ENCODE measurements around the gene PLEKHO2. TPM values are rescaled to one million over a fixed set of nuclear protein-coding genes. Genes with fewer than 3 reads are reported as not detected.

Gene PLEKHO2
- polyA plus RNA-seq, 3 donors, result 54.1 to 93.5 (median 78.0) TPM

DNA sequence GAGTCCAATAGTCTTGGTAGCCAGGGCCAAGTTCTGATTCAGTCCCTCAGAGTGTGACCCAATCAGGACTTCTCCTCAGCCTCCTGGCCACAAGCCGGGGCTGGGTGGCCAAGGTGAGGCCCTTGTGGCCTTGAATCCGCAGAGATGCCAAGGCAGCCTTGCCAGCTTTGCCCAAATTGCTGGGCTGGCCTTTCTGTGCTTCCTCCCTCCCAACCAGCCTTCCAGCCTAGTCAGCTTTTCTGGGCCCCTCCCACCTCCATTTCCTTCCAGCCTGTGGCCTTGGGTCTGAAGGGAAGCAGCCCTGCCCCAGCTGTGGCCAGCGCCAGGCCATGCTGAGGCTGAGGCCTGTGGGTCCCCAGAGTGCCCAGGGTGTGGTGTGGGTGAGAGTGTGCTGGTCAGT lies 35.7 kb downstream of the PLEKHO2 start:
- peak; percentile 72 to 79 (median 74) for DNase-seq
- peak overlapping the region in 1 of 3 experiments; percentile 30 for H3K4me3 ChIP-seq (replicated peaks in 1 of 3; ENCODE audit: low read depth in 2 of 3, low read length in 3 of 3)
- peak overlapping the region; percentile 57 to 85 for H3K27ac ChIP-seq (ENCODE audit: low read depth in 1 of 2, low read length in 2 of 2)
- Mint-ChIP-seq H3K27ac (peak overlapping the region; percentile 82 to 97 (median 95)), H3K9me3 (no peaks in the 10 kb centered on the region), H3K4me3 (peak overlapping the region in 1 of 2 donors; percentile 77), H3K4me1 (peaks cover 82% of the 10 kb centered on the region), H3K36me3 (peaks cover 19 to 24% of the 10 kb centered on the region in 2 donors), H3K27me3 (ENCODE audit: low read depth in 3 of 3) (peaks cover 0 to 5% (median 0%) of the 10 kb centered on the region in 3 donors)
- no peaks in the 10 kb centered on the region for H3K36me3 ChIP-seq (replicated peaks in 1 of 2; ENCODE audit: control insufficient read depth in 1 of 2, insufficient read depth in 2 of 2, low read length in 2 of 2)
- H2AFZ ChIP-seq (ENCODE audit: insufficient read depth, low read depth, low read length, poor library complexity, severe bottlenecking), result no peak overlapping the region
- H3K4me2 ChIP-seq (replicated peaks; ENCODE audit: extremely low read depth, low read length, poor library complexity, severe bottlenecking), result peak overlapping the region; percentile 36
- peaks cover under 1% of the 10 kb centered on the region for H3K79me2 ChIP-seq (ENCODE audit: insufficient read depth, low read length)
- intact Hi-C loops (cut with micrococcal nuclease), result no loop called here
- WGBS (ENCODE audit: insufficient coverage), result 0% methylated on average over 3 of the region's 3 CpGs
- H3K4me1 ChIP-seq (ENCODE audit: control insufficient read depth in 1 of 2, insufficient read depth in 2 of 2, low read length in 2 of 2), result peaks cover 78 to 83% of the 10 kb centered on the region in 2 donors
- no peaks in the 10 kb centered on the region for H3K27me3 ChIP-seq (ENCODE audit: control insufficient read depth in 2 of 2, insufficient read depth in 2 of 2, low read length in 2 of 2)
- H3K9me3 ChIP-seq (replicated peaks in 1 of 2; ENCODE audit: control insufficient read depth in 1 of 2, insufficient read depth in 1 of 2, low read length in 2 of 2), result no peaks in the 10 kb centered on the region
- H4K20me1 ChIP-seq (ENCODE audit: insufficient read depth, low read length), result no peaks in the 10 kb centered on the region
- H3K9ac ChIP-seq (ENCODE audit: insufficient read depth, low read length, poor library complexity, severe bottlenecking), result peak overlapping the region; percentile 24
- TF ChIP-seq, protein P1, sequence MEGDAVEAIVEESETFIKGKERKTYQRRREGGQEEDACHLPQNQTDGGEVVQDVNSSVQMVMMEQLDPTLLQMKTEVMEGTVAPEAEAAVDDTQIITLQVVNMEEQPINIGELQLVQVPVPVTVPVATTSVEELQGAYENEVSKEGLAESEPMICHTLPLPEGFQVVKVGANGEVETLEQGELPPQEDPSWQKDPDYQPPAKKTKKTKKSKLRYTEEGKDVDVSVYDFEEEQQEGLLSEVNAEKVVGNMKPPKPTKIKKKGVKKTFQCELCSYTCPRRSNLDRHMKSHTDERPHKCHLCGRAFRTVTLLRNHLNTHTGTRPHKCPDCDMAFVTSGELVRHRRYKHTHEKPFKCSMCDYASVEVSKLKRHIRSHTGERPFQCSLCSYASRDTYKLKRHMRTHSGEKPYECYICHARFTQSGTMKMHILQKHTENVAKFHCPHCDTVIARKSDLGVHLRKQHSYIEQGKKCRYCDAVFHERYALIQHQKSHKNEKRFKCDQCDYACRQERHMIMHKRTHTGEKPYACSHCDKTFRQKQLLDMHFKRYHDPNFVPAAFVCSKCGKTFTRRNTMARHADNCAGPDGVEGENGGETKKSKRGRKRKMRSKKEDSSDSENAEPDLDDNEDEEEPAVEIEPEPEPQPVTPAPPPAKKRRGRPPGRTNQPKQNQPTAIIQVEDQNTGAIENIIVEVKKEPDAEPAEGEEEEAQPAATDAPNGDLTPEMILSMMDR (IDR thresholded peaks at IDR 0.05), result no peak

DNA sequence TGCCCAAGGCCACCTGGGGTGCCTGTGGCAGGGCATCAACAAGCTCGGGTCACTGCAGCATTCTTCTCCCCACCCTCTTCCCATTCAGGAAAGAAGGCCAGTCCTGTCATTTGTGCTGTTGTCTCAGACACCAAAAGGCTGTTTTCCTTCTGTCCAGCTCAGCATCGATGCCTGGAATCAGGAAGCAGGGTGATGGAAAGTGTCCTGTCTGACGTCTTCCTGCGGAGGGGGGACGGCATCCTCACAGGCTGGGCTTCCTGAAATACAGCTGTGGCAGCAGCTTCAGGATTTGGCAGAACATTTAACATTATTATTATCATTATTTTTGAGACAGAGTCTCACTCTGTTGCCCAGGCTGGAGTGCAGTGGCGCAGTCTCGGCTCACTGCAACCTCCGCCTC lies 37.0 kb downstream of the PLEKHO2 start:
- peaks cover 0 to 6% (median 0%) of the 10 kb centered on the region in 3 donors for H3K27me3 Mint-ChIP-seq (ENCODE audit: low read depth in 3 of 3)
- no peak overlapping the region for H3K4me3 Mint-ChIP-seq
- no peak for DNase-seq
- WGBS (ENCODE audit: insufficient coverage), result 83% methylated on average over 4 of the region's 8 CpGs
- Histone ChIP-seq H3K79me2 (ENCODE audit: insufficient read depth, low read length) (no peaks in the 10 kb centered on the region), H3K4me2 (replicated peaks; ENCODE audit: extremely low read depth, low read length, poor library complexity, severe bottlenecking) (no peak overlapping the region), H3K27ac (ENCODE audit: low read depth in 1 of 2, low read length in 2 of 2) (peak overlapping the region; percentile 57 to 85), H3K9me3 (replicated peaks in 1 of 2; ENCODE audit: control insufficient read depth in 1 of 2, insufficient read depth in 1 of 2, low read length in 2 of 2) (no peaks in the 10 kb centered on the region), H2AFZ (ENCODE audit: insufficient read depth, low read depth, low read length, poor library complexity, severe bottlenecking) (no peak overlapping the region), H3K9ac (ENCODE audit: insufficient read depth, low read length, poor library complexity, severe bottlenecking) (no peak overlapping the region), H3K4me3 (replicated peaks in 1 of 3; ENCODE audit: low read depth in 2 of 3, low read length in 3 of 3) (no peak overlapping the region), H3K4me1 (ENCODE audit: control insufficient read depth in 1 of 2, insufficient read depth in 2 of 2, low read length in 2 of 2) (peaks cover 78 to 83% of the 10 kb centered on the region in 2 donors), H4K20me1 (ENCODE audit: insufficient read depth, low read length) (no peaks in the 10 kb centered on the region), H3K27me3 (ENCODE audit: control insufficient read depth in 2 of 2, insufficient read depth in 2 of 2, low read length in 2 of 2) (no peaks in the 10 kb centered on the region), H3K36me3 (replicated peaks in 1 of 2; ENCODE audit: control insufficient read depth in 1 of 2, insufficient read depth in 2 of 2, low read length in 2 of 2) (no peaks in the 10 kb centered on the region)
- intact Hi-C loops (cut with micrococcal nuclease), result no loop called here
- H3K9me3 Mint-ChIP-seq, result no peaks in the 10 kb centered on the region
- H3K36me3 Mint-ChIP-seq, result peaks cover 18 to 22% of the 10 kb centered on the region in 2 donors
- H3K4me1 Mint-ChIP-seq, result peaks cover 84% of the 10 kb centered on the region
- H3K27ac Mint-ChIP-seq, result peak overlapping the region in 5 of 7 donors; percentile 25 to 97 (median 93)
- TF ChIP-seq, protein P1 (IDR thresholded peaks at IDR 0.05), result no peak

Data from CD14-positive monocyte (primary cell).